Epidermal melanocyte (primary cell): ENCODE results near the gene PGM5.
"Not testable (repeated sequence)": the region's sequence is repeated elsewhere in the genome, so short reads cannot be mapped to it uniquely, and the experiment has no call there.

ENCODE experiments used
- DNase-seq: peaks from one replicate; pipeline ENCODE4 v3.0.0; 2011; ENCODE audit warnings: low spot score; ENCODE audit not compliant: insufficient read length

Gene PGM5

GRCh38 chr9:68377723-68378122, 21.3 kb downstream of the PGM5 start:
- DNase-seq, result not testable (repeated sequence)

- not testable (repeated sequence) for DNase-seq
Observed at GRCh38 chr9:68383894-68384293, 27.5 kb downstream of the PGM5 start.

GRCh38 chr9:68389558-68389957, 33.1 kb downstream of the PGM5 start:
- DNase-seq, result not testable (repeated sequence)

- not testable (repeated sequence) for DNase-seq
Observed at GRCh38 chr9:68390737-68391136, 34.3 kb downstream of the PGM5 start.

GRCh38 chr9:68396411-68397094, 40.1 kb downstream of the PGM5 start:
- not testable (repeated sequence) for DNase-seq

GRCh38 chr9:68397095-68397423, 40.6 kb downstream of the PGM5 start:
- not testable (repeated sequence) for DNase-seq

GRCh38 chr9:68397796-68398195, 41.4 kb downstream of the PGM5 start:
- not testable (repeated sequence) for DNase-seq

GRCh38 chr9:68398324-68398723, 41.9 kb downstream of the PGM5 start:
- not testable (repeated sequence) for DNase-seq

- DNase-seq, result not testable (repeated sequence)
Observed at GRCh38 chr9:68404421-68405185, 48.2 kb downstream of the PGM5 start.

GRCh38 chr9:68411865-68412264, 55.5 kb downstream of the PGM5 start:
- DNase-seq, result not testable (repeated sequence)

GRCh38 chr9:68412754-68413153, 56.3 kb downstream of the PGM5 start:
- DNase-seq, result not testable (repeated sequence)

- DNase-seq, result not testable (repeated sequence)
Observed at GRCh38 chr9:68415065-68415464, 58.7 kb downstream of the PGM5 start.

- DNase-seq, result no peak
Observed at GRCh38 chr9:68416936-68417564, 60.6 kb downstream of the PGM5 start.

- DNase-seq, result no peak
Observed at GRCh38 chr9:68417762-68418161, 61.4 kb downstream of the PGM5 start.

GRCh38 chr9:68418259-68418845, 61.9 kb downstream of the PGM5 start:
- no peak for DNase-seq

GRCh38 chr9:68419901-68420300, 63.5 kb downstream of the PGM5 start:
- no peak for DNase-seq

GRCh38 chr9:68426755-68427154, 70.3 kb downstream of the PGM5 start:
- no peak for DNase-seq

- DNase-seq, result no peak
Observed at GRCh38 chr9:68427216-68427977, 71.0 kb downstream of the PGM5 start.

- DNase-seq, result no peak
Observed at GRCh38 chr9:68428481-68428880, 72.1 kb downstream of the PGM5 start.

GRCh38 chr9:68429631-68430030, 73.2 kb downstream of the PGM5 start:
- DNase-seq, result no peak

- DNase-seq, result no peak
Observed at GRCh38 chr9:68431307-68431706, 74.9 kb downstream of the PGM5 start.
